Measurements from ENCODE around the gene DNAJC24.

The DNAJC24 gene

DNA sequence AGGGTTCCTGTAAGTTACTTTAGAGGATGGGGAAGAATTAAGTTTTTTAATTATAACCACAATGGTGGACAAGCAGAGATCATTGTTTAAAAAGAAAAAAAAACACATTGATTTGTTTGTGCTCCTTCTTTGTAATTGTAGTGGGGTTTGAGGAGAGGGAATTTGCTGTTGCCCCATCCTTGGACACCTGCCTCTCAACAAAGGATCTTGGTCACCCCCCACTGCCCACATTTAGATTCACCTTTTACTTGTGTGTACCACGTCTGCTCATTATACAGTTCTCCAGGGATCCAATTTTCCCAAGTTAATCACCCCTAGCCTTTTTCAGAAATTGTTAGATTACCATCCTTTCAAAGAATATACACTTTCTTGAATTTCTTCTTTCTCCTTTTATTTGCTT lies 53.0 kb downstream of the DNAJC24 start:
- no peak overlapping the region for H3K4me3 ChIP-seq (replicated peaks; ENCODE audit: low read depth, low read length)
- TF ChIP-seq, protein P1, sequence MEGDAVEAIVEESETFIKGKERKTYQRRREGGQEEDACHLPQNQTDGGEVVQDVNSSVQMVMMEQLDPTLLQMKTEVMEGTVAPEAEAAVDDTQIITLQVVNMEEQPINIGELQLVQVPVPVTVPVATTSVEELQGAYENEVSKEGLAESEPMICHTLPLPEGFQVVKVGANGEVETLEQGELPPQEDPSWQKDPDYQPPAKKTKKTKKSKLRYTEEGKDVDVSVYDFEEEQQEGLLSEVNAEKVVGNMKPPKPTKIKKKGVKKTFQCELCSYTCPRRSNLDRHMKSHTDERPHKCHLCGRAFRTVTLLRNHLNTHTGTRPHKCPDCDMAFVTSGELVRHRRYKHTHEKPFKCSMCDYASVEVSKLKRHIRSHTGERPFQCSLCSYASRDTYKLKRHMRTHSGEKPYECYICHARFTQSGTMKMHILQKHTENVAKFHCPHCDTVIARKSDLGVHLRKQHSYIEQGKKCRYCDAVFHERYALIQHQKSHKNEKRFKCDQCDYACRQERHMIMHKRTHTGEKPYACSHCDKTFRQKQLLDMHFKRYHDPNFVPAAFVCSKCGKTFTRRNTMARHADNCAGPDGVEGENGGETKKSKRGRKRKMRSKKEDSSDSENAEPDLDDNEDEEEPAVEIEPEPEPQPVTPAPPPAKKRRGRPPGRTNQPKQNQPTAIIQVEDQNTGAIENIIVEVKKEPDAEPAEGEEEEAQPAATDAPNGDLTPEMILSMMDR (IDR thresholded peaks at IDR 0.05; ENCODE audit: low read depth, low read length, missing control alignments), result no peak
- DNase-seq (ENCODE audit: extremely low read depth, low read depth), result no peak

GRCh38 chr11:31424652-31425051 lies 55.0 kb downstream of the DNAJC24 start:
- TF ChIP-seq, protein P1 (IDR thresholded peaks at IDR 0.05; ENCODE audit: low read depth, low read length, missing control alignments), result no peak
- H3K4me3 ChIP-seq (replicated peaks; ENCODE audit: low read depth, low read length), result no peak overlapping the region
- DNase-seq (ENCODE audit: extremely low read depth, low read depth), result no peak

DNA sequence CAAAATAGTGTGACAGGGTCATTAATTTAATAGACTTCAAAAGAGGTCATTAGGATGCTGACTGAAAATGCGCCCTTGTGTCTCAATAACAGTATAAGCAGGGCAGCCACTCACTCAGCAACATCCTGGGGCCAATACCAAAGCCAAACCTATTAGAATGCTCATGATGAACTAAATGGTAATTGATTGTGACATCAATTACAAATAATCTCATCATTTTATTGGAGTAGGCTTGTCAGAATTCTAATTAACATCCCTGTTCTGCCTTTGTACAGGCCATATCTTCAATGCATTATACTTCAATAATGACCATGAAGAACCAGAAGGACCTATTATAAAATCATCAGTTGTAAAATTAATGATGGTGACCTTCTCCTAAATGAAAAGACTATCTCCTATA lies 64.2 kb downstream of the DNAJC24 start:
- H3K4me3 ChIP-seq (replicated peaks; ENCODE audit: low read depth, low read length), result no peak overlapping the region
- TF ChIP-seq, protein P1 (IDR thresholded peaks at IDR 0.05; ENCODE audit: low read depth, low read length, missing control alignments), result no peak
- no peak for DNase-seq (ENCODE audit: extremely low read depth, low read depth)

DNA sequence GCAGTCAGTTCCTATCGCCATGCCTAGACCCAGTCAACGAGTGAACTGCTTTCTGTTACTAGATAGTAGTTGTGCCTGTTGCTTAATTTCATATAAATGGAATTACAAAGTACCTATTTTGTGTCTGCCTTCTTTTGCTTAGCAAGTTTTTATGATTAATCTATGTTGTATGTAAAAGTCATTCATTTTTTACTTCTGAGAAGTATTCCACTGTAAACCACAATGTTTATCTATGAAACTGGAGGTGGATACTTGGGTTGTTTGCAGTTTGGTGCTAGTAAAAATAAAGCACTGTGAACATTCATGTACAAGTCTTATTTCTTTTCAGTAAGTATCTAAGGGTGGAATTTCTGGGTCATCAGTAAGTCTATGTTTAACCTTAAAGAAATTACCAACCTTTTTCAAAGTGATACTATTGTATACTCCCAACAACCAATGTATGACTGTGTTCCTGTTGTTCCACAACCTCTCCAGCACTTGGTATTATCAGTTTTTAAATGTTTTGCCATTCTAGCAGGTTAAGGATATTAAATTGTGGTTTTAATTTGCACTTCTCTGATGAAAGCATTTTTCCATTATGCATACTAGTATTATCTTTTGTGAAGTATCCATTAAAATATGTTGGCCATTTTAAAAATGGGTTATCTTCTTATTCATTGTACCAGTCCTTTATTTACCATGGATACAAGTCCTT lies 68.2 kb downstream of the DNAJC24 start:
- DNase-seq (ENCODE audit: extremely low read depth, low read depth), result no peak
- TF ChIP-seq, protein P1 (IDR thresholded peaks at IDR 0.05; ENCODE audit: low read depth, low read length, missing control alignments), result no peak
- no peak overlapping the region for H3K4me3 ChIP-seq (replicated peaks; ENCODE audit: low read depth, low read length)

GRCh38 chr11:31441296-31441695 lies 71.6 kb downstream of the DNAJC24 start:
- TF ChIP-seq, protein P1 (IDR thresholded peaks at IDR 0.05; ENCODE audit: low read depth, low read length, missing control alignments), result no peak
- DNase-seq (ENCODE audit: extremely low read depth, low read depth), result no peak
- no peak overlapping the region for H3K4me3 ChIP-seq (replicated peaks; ENCODE audit: low read depth, low read length)

GRCh38 chr11:31442086-31442485 lies 72.4 kb downstream of the DNAJC24 start:
- no peak for DNase-seq (ENCODE audit: extremely low read depth, low read depth)
- TF ChIP-seq, protein P1 (IDR thresholded peaks at IDR 0.05; ENCODE audit: low read depth, low read length, missing control alignments), result no peak
- H3K4me3 ChIP-seq (replicated peaks; ENCODE audit: low read depth, low read length), result no peak overlapping the region

DNA sequence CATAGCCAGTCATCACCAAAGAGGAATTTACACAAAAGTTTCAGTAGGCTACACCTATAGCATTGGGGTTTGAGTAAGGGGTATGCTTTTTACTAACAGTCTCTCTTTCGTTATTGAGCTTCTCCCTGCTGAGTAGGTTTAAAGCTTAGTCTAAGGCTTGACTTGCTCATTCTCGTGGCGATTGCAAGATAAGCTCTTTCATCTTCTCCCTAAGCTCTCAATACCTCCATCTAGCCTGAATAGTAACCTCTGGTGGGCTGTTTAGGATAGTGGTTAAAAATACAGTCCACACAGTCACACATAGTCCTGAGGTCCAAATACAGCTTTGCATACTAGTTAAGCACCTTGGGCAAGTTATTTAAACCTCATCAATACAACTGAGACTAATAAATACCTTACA lies 74.1 kb downstream of the DNAJC24 start:
- no peak overlapping the region for H3K4me3 ChIP-seq (replicated peaks; ENCODE audit: low read depth, low read length)
- TF ChIP-seq, protein P1 (IDR thresholded peaks at IDR 0.05; ENCODE audit: low read depth, low read length, missing control alignments), result no peak
- DNase-seq (ENCODE audit: extremely low read depth, low read depth), result no peak

All from HFF-Myc (cell line).